BJ (cell line): ENCODE data around the gene MYO7A. TPM values are rescaled to one million over a fixed set of nuclear protein-coding genes. Genes with fewer than 3 reads are reported as not detected.

Experiments
- CTCF ChIA-PET: fragments of 350-600 bp; formaldehyde crosslinking; extraction: SDS; loops from one replicate; lab custom pipeline; 2021; ENCODE audit warnings: antibody characterized with exemption, inconsistent platforms; lab: Yijun Ruan, JAX
- POLR2A ChIA-PET: fragments of 300-600 bp; sonication (Branson Sonifier 250); formaldehyde crosslinking; extraction: SDS; loops from one replicate; lab custom pipeline; 2021; ENCODE audit warnings: antibody characterized with exemption; lab: Charles Lee
- DNase-seq: peaks from one replicate; pipeline ENCODE4 v3.0.0-alpha.2; 2011; ENCODE audit warnings: low read depth
- H3K27me3 ChIP-seq: 2 replicates; pipeline ENCODE4 v1.6.0; 2011; ENCODE audit warnings: low read length; ENCODE audit not compliant: control insufficient read depth, insufficient read depth
- H3K36me3 ChIP-seq: 2 replicates; pipeline ENCODE4 v1.5.1; 2011; ENCODE audit warnings: low read length; ENCODE audit not compliant: control insufficient read depth, insufficient read depth
- H3K4me3 ChIP-seq: 2 replicates; pipeline ENCODE4 v1.5.1; 2011; ENCODE audit warnings: low read depth, mild to moderate bottlenecking, control low read depth, low read length
- CTCF ChIP-seq: IDR thresholded peaks from 2 replicates; pipeline ENCODE4 v1.5.1; 2011; ENCODE audit warnings: low read depth, mild to moderate bottlenecking, control low read depth, inconsistent platforms, low read length, moderate library complexity; ENCODE audit not compliant: insufficient read depth
- polyA plus RNA-seq: library from polyadenylated mRNA; depleted of rRNA; stranded (reverse); fragments of >200 nt; gene quantifications from 2 replicates; pipeline ENCODE4 v1.2.3, GENCODE V29; 2011

Gene MYO7A
- polyA plus RNA-seq, 1 experiment: 0.01 TPM

GRCh38 chr11:77155556-77156130, 27.6 kb downstream of the MYO7A start:
- DNase-seq: no peak
- Histone ChIP-seq H3K36me3 (no peaks in the 10 kb centered on the region), H3K27me3 (peaks cover 7% of the 10 kb centered on the region), H3K4me3 (no peak overlapping the region)
- TF ChIP-seq CTCF: no peak
- POLR2A ChIA-PET: no interaction called here
- CTCF ChIA-PET: interaction anchor here (1.2 to 2.5 kb wide), 2 partner anchors 19 to 29 kb away, joined by 3 to 8 read pairs; partner anchors contain the start of gene MYO7A

GRCh38 chr11:77156396-77157195, 28.6 kb downstream of the MYO7A start:
- Histone ChIP-seq H3K36me3 (no peaks in the 10 kb centered on the region), H3K4me3 (no peak overlapping the region), H3K27me3 (peaks cover 7% of the 10 kb centered on the region)
- no peak for DNase-seq
- TF ChIP-seq CTCF: no peak
- CTCF ChIA-PET: interaction anchor here (1.2 to 2.5 kb wide), 2 partner anchors 18 to 29 kb away, joined by 3 to 8 read pairs; partner anchors contain the start of gene MYO7A
- POLR2A ChIA-PET: no interaction called here

GRCh38 chr11:77158041-77158695, 30.1 kb downstream of the MYO7A start:
- TF ChIP-seq CTCF: no peak
- ChIA-PET CTCF (no interaction called here), POLR2A (no interaction called here)
- DNase-seq: no peak
- no peaks in the 10 kb centered on the region for H3K36me3 ChIP-seq
- peaks cover 7% of the 10 kb centered on the region for H3K27me3 ChIP-seq
- H3K4me3 ChIP-seq: no peak overlapping the region

GRCh38 chr11:77159219-77159936, 31.3 kb downstream of the MYO7A start:
- Histone ChIP-seq H3K27me3 (peaks cover 2% of the 10 kb centered on the region), H3K36me3 (no peaks in the 10 kb centered on the region), H3K4me3 (no peak overlapping the region)
- no peak for DNase-seq
- no peak for TF ChIP-seq CTCF
- CTCF ChIA-PET: no interaction called here
- POLR2A ChIA-PET: no interaction called here
